ENCODE measurements around the gene TCERG1L.

The TCERG1L gene

GRCh38 chr10:131184503-131184902 is 127.0 kb downstream of the TCERG1L start:
- Histone ChIP-seq H3K36me3 (ENCODE audit: insufficient read depth, low read length) (no peaks in the 10 kb centered on the region), H3K4me3 (ENCODE audit: low read length, poor library complexity, severe bottlenecking) (no peak overlapping the region), H4K20me1 (ENCODE audit: insufficient read depth, low read length, poor library complexity, severe bottlenecking) (no peaks in the 10 kb centered on the region), H3K27me3 (ENCODE audit: insufficient read depth, low read length, poor library complexity, severe bottlenecking) (no peaks in the 10 kb centered on the region), H3K9me2 (replicated peaks; ENCODE audit: low read depth, low read length) (no peaks in the 10 kb centered on the region), H3K9ac (ENCODE audit: low read depth, low read length, poor library complexity, severe bottlenecking) (no peak overlapping the region), H2AFZ (ENCODE audit: low read length) (no peak overlapping the region), H3K9me3 (ENCODE audit: insufficient read depth, low read depth, low read length) (peaks cover 4% of the 10 kb centered on the region; the same call in 1 of the 2 replicates), H3K4me2 (ENCODE audit: low read depth, low read length, poor library complexity, severe bottlenecking) (no peak overlapping the region), H3F3A (ENCODE audit: low read depth) (no peaks in the 10 kb centered on the region), H3K4me1 (ENCODE audit: insufficient read depth, low read length, poor library complexity, severe bottlenecking) (no peaks in the 10 kb centered on the region), H3K79me2 (ENCODE audit: insufficient read depth, low read length) (no peaks in the 10 kb centered on the region)
- no peak for TF ChIP-seq EZH2phosphoT487 (IDR thresholded peaks at IDR 0.05; ENCODE audit: borderline replicate concordance)
- no peak for TF ChIP-seq CTCF (conservative IDR thresholded peaks at IDR 0.05; ENCODE audit: low read length)

- Histone ChIP-seq H3K36me3 (ENCODE audit: insufficient read depth, low read length) (no peaks in the 10 kb centered on the region), H3K9me2 (replicated peaks; ENCODE audit: low read depth, low read length) (no peaks in the 10 kb centered on the region), H3K4me1 (ENCODE audit: insufficient read depth, low read length, poor library complexity, severe bottlenecking) (no peaks in the 10 kb centered on the region), H2AFZ (ENCODE audit: low read length) (no peak overlapping the region), H3K9ac (ENCODE audit: low read depth, low read length, poor library complexity, severe bottlenecking) (no peak overlapping the region), H3K4me3 (ENCODE audit: low read length, poor library complexity, severe bottlenecking) (no peak overlapping the region), H3F3A (ENCODE audit: low read depth) (no peaks in the 10 kb centered on the region), H3K9me3 (ENCODE audit: insufficient read depth, low read depth, low read length) (peaks cover 4% of the 10 kb centered on the region; the same call in 1 of the 2 replicates), H3K4me2 (ENCODE audit: low read depth, low read length, poor library complexity, severe bottlenecking) (no peak overlapping the region), H3K79me2 (ENCODE audit: insufficient read depth, low read length) (no peaks in the 10 kb centered on the region), H3K27me3 (ENCODE audit: insufficient read depth, low read length, poor library complexity, severe bottlenecking) (no peaks in the 10 kb centered on the region), H4K20me1 (ENCODE audit: insufficient read depth, low read length, poor library complexity, severe bottlenecking) (no peaks in the 10 kb centered on the region)
- TF ChIP-seq EZH2phosphoT487 (IDR thresholded peaks at IDR 0.05; ENCODE audit: borderline replicate concordance): no peak
- TF ChIP-seq CTCF (conservative IDR thresholded peaks at IDR 0.05; ENCODE audit: low read length): no peak
These were observed 127.9 kb downstream of the TCERG1L start for GRCh38 chr10:131183546-131184045.

GRCh38 chr10:131181456-131181855 is 130.1 kb downstream of the TCERG1L start:
- Histone ChIP-seq H3K4me2 (ENCODE audit: low read depth, low read length, poor library complexity, severe bottlenecking) (no peak overlapping the region), H3K79me2 (ENCODE audit: insufficient read depth, low read length) (no peaks in the 10 kb centered on the region), H3K36me3 (ENCODE audit: insufficient read depth, low read length) (no peaks in the 10 kb centered on the region), H3K4me3 (ENCODE audit: low read length, poor library complexity, severe bottlenecking) (no peak overlapping the region), H3K9me2 (replicated peaks; ENCODE audit: low read depth, low read length) (no peaks in the 10 kb centered on the region), H3K4me1 (ENCODE audit: insufficient read depth, low read length, poor library complexity, severe bottlenecking) (no peaks in the 10 kb centered on the region), H3K9ac (ENCODE audit: low read depth, low read length, poor library complexity, severe bottlenecking) (no peak overlapping the region), H2AFZ (ENCODE audit: low read length) (no peak overlapping the region), H3F3A (ENCODE audit: low read depth) (no peaks in the 10 kb centered on the region), H3K9me3 (ENCODE audit: insufficient read depth, low read depth, low read length) (peaks cover 12% of the 10 kb centered on the region; the same call in 1 of the 2 replicates), H4K20me1 (ENCODE audit: insufficient read depth, low read length, poor library complexity, severe bottlenecking) (no peaks in the 10 kb centered on the region), H3K27me3 (ENCODE audit: insufficient read depth, low read length, poor library complexity, severe bottlenecking) (no peaks in the 10 kb centered on the region)
- TF ChIP-seq CTCF (conservative IDR thresholded peaks at IDR 0.05; ENCODE audit: low read length) (no peak), EZH2phosphoT487 (IDR thresholded peaks at IDR 0.05; ENCODE audit: borderline replicate concordance) (no peak)
